PC-3 (cell line): ENCODE results near the gene KRT8.

Experiments used
- EZH2 ChIP-seq: fragments of 300-600 bp; sonication (generic); IDR thresholded peaks from one replicate; pipeline ENCODE4 v1.6.1; 2017; ENCODE audit warnings: antibody characterized with exemption, mild to moderate bottlenecking, low read length; ENCODE audit not compliant: unreplicated experiment
- TF ChIP-seq, protein P1 (sequence below): fragments of 300-600 bp; sonication (generic); conservative IDR thresholded peaks from 2 replicates; pipeline ENCODE4 v1.5.1; 2017; ENCODE audit warnings: antibody characterized with exemption, low read depth, mild to moderate bottlenecking, low read length

DNA sequence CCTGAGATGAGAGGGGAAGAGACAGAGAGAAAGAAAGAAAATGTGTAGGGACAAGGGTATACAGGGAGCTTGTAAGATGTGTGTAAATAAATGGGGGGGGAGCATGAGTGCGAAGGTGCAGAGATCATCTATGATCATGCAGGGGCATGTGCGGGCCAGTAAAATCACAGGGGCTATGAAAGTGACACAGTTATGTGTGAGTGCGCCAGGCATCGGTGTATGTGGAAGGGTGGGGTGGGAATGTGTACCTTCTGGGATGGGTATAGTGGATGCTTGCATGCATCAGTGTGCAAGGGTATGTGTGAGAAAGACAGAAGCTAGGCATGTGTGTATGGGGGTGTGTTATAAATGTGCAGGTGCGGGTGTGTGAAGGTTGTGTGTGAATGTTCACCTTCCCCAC lies 37.7 kb downstream of the KRT8 start:
- no peak for TF ChIP-seq EZH2
- TF ChIP-seq, protein P1, sequence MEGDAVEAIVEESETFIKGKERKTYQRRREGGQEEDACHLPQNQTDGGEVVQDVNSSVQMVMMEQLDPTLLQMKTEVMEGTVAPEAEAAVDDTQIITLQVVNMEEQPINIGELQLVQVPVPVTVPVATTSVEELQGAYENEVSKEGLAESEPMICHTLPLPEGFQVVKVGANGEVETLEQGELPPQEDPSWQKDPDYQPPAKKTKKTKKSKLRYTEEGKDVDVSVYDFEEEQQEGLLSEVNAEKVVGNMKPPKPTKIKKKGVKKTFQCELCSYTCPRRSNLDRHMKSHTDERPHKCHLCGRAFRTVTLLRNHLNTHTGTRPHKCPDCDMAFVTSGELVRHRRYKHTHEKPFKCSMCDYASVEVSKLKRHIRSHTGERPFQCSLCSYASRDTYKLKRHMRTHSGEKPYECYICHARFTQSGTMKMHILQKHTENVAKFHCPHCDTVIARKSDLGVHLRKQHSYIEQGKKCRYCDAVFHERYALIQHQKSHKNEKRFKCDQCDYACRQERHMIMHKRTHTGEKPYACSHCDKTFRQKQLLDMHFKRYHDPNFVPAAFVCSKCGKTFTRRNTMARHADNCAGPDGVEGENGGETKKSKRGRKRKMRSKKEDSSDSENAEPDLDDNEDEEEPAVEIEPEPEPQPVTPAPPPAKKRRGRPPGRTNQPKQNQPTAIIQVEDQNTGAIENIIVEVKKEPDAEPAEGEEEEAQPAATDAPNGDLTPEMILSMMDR: no peak
